Panc1 (cell line): ENCODE data around the gene PPHLN1. TPM values are rescaled to one million over a fixed set of nuclear protein-coding genes. Genes with fewer than 3 reads are reported as not detected.

ENCODE experiments used
- ATAC-seq: fragments of 200-7000 bp; cut with Tn5 transposase; 2 replicates; pipeline ENCODE4 v1.9.1; 2020; ENCODE audit warnings: mild to moderate bottlenecking, moderate library complexity
- BruUV-seq: library from RNA; stranded (reverse); fragments of 400-500 nt; replicated peaks from 2 replicates; lab custom pipeline; 2021; lab: Mats Ljungman, UMichigan
- CTCF ChIA-PET: fragments of 300-600 bp; sonication (Branson Sonifier 250); formaldehyde crosslinking; loops from one replicate; lab custom pipeline; 2022; ENCODE audit warnings: antibody characterized with exemption; lab: Charles Lee
- POLR2A ChIA-PET: fragments of 300-600 bp; sonication (Branson Sonifier 250); formaldehyde crosslinking; loops from one replicate; lab custom pipeline; 2022; ENCODE audit warnings: antibody characterized with exemption; lab: Charles Lee
- DNase-seq: peaks from one replicate; pipeline ENCODE4 v3.0.0-alpha.2; 2010; ENCODE audit warnings: low read depth, low spot score
- H3K27ac ChIP-seq: 2 replicates; pipeline ENCODE4 v1.5.1; 2011; ENCODE audit warnings: mild to moderate bottlenecking, low read length, inconsistent platforms
- H3K27me3 ChIP-seq: fragments of 200-500 bp; sonication (Bioruptor generic); 2 replicates; pipeline ENCODE4 v1.6.0; 2014; ENCODE audit warnings: low read length, inconsistent platforms; ENCODE audit not compliant: control insufficient read depth, insufficient read depth
- H3K36me3 ChIP-seq: fragments of 200-500 bp; sonication (Bioruptor generic); 2 replicates; pipeline ENCODE4 v1.5.1; 2014; ENCODE audit warnings: inconsistent platforms, mild to moderate bottlenecking, low read length, moderate library complexity; ENCODE audit not compliant: control insufficient read depth, insufficient read depth
- H3K4me1 ChIP-seq: 2 replicates; pipeline ENCODE4 v1.5.1; 2011; ENCODE audit warnings: inconsistent platforms, mild to moderate bottlenecking, low read length, moderate library complexity; ENCODE audit not compliant: control insufficient read depth, insufficient read depth
- H3K4me3 ChIP-seq, 2 experiments: 2 replicates each; pipeline ENCODE4 v1.5.1; 2011 to 2012; ENCODE audit warnings: low read depth in 2 of 2, low read length in 2 of 2, mild to moderate bottlenecking in 2 of 2, inconsistent platforms in 1 of 2, moderate library complexity in 1 of 2
- H3K9me3 ChIP-seq: fragments of 200-500 bp; sonication (Bioruptor generic); 2 replicates; pipeline ENCODE4 v1.5.1; 2014; ENCODE audit warnings: low read depth, mild to moderate bottlenecking, inconsistent platforms, low read length, moderate library complexity; ENCODE audit not compliant: control insufficient read depth, insufficient read depth
- POLR2AphosphoS5 ChIP-seq: IDR thresholded peaks from 2 replicates; pipeline ENCODE4 v1.6.1; 2012; ENCODE audit warnings: mild to moderate bottlenecking, low read depth, low read length, moderate library complexity
- SIN3A ChIP-seq: IDR thresholded peaks from 2 replicates; pipeline ENCODE4 v1.6.1; 2012; ENCODE audit warnings: low read depth, mild to moderate bottlenecking, low read length, moderate library complexity, borderline replicate concordance; ENCODE audit not compliant: insufficient read depth
- TCF7L2 ChIP-seq: IDR thresholded peaks from 2 replicates; pipeline ENCODE4 v1.6.1; 2011; ENCODE audit warnings: mild to moderate bottlenecking, low read depth, low read length, inconsistent platforms
- in situ Hi-C: cut with HindIII; loops from 2 replicates; pipeline ENCODE4 v1.10.0; 2016; ENCODE audit warnings: low sequenced_read_pairs, low pct_unique_long_range_greater_than_20kb
- intact Hi-C: fragments of 100-400 bp; cut with micrococcal nuclease; formaldehyde crosslinking; loops from one replicate; pipeline ENCODE4 v1.10.0; 2022; ENCODE audit not compliant: unreplicated experiment
- total RNA-seq: library from RNA; stranded (reverse); gene quantifications from one replicate; pipeline ENCODE4 v1.2.1, GENCODE V29; 2021; ENCODE audit not compliant: unreplicated experiment
- TF ChIP-seq, protein P1 (sequence below): fragments of 450-650 bp; IDR thresholded peaks from 2 replicates; pipeline ENCODE4 v1.5.1; 2017; ENCODE audit warnings: mild to moderate bottlenecking
- TF ChIP-seq, protein P2 (sequence below), 2 experiments: IDR thresholded peaks; 2 replicates each; pipeline ENCODE4 v1.6.1; 2011 to 2012; ENCODE audit warnings: low read depth in 2 of 2, control low read depth in 1 of 2, low read length in 1 of 2, mild to moderate bottlenecking in 1 of 2, moderate library complexity in 1 of 2; ENCODE audit not compliant: insufficient read depth in 1 of 2

The PPHLN1 gene
- total RNA-seq, 1 experiment from 2014 or later = 56.5 TPM

DNA sequence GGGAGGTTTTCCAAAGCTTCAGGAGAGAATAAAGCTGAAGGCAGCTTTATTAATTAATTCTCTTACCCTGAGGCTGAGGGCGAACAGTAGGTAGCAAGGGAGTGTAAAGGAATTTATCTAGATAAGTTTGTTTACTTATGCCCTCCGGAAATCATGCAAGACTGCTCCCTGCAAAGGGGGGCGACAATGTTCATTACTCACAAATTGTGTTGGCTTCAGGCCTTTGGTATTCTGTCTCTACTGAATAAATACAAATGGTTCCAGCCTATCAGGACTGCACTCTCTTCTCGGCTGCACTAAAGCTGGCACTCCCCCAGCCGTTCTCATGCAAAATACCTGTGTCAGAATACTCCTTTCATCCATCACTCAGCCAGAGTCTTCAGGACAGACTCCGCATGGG is 120.8 kb downstream of the PPHLN1 start:
- intact Hi-C loops (no loop called here), in situ Hi-C loops (no loop called here)
- Histone ChIP-seq H3K4me1 (peaks cover 6% of the 10 kb centered on the region), H3K27me3 (no peaks in the 10 kb centered on the region), H3K27ac (no peak overlapping the region), H3K9me3 (no peaks in the 10 kb centered on the region), H3K36me3 (no peaks in the 10 kb centered on the region; the same call in 1 of the 2 replicates), H3K4me3 (no peak overlapping the region)
- ChIA-PET POLR2A (no interaction called here), CTCF (no interaction called here)
- TF ChIP-seq, protein P1, sequence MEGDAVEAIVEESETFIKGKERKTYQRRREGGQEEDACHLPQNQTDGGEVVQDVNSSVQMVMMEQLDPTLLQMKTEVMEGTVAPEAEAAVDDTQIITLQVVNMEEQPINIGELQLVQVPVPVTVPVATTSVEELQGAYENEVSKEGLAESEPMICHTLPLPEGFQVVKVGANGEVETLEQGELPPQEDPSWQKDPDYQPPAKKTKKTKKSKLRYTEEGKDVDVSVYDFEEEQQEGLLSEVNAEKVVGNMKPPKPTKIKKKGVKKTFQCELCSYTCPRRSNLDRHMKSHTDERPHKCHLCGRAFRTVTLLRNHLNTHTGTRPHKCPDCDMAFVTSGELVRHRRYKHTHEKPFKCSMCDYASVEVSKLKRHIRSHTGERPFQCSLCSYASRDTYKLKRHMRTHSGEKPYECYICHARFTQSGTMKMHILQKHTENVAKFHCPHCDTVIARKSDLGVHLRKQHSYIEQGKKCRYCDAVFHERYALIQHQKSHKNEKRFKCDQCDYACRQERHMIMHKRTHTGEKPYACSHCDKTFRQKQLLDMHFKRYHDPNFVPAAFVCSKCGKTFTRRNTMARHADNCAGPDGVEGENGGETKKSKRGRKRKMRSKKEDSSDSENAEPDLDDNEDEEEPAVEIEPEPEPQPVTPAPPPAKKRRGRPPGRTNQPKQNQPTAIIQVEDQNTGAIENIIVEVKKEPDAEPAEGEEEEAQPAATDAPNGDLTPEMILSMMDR = no peak
- TF ChIP-seq TCF7L2 (no peak), POLR2AphosphoS5 (no peak), SIN3A (no peak)
- TF ChIP-seq, protein P2, sequence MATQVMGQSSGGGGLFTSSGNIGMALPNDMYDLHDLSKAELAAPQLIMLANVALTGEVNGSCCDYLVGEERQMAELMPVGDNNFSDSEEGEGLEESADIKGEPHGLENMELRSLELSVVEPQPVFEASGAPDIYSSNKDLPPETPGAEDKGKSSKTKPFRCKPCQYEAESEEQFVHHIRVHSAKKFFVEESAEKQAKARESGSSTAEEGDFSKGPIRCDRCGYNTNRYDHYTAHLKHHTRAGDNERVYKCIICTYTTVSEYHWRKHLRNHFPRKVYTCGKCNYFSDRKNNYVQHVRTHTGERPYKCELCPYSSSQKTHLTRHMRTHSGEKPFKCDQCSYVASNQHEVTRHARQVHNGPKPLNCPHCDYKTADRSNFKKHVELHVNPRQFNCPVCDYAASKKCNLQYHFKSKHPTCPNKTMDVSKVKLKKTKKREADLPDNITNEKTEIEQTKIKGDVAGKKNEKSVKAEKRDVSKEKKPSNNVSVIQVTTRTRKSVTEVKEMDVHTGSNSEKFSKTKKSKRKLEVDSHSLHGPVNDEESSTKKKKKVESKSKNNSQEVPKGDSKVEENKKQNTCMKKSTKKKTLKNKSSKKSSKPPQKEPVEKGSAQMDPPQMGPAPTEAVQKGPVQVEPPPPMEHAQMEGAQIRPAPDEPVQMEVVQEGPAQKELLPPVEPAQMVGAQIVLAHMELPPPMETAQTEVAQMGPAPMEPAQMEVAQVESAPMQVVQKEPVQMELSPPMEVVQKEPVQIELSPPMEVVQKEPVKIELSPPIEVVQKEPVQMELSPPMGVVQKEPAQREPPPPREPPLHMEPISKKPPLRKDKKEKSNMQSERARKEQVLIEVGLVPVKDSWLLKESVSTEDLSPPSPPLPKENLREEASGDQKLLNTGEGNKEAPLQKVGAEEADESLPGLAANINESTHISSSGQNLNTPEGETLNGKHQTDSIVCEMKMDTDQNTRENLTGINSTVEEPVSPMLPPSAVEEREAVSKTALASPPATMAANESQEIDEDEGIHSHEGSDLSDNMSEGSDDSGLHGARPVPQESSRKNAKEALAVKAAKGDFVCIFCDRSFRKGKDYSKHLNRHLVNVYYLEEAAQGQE (IDR thresholded peaks at IDR 0.05; ENCODE audit: insufficient read depth in 1 of 2, low read depth in 2 of 2, low read length in 1 of 2) = no peak
- no TSS peak for BruUV-seq
- ATAC-seq (peak; percentile 75), DNase-seq (no peak)

DNA sequence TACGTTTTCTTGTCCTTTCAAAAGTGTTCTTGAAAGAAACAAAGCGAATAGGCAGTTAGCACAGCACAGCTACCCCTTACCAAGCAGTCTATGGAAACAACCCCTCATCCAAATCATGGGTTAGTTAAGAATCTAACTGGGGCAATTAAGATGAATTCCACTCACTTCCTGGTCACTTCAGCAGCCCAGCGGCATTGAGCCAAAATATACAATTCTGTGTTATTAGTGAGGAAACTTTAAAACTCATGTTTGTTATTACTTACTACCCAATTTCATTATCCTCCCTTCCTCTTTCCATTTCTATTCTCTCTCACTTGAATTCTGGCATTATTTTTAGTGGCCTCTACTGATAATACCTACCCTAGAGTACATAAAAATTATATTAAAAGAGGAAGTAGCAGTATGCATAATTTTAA is 121.4 kb downstream of the PPHLN1 start:
- no peak for ATAC-seq
- CTCF ChIA-PET = no interaction called here
- H3K4me1 ChIP-seq = peaks cover 6% of the 10 kb centered on the region
- intact Hi-C loops (no loop called here), in situ Hi-C loops (no loop called here)
- POLR2A ChIA-PET = no interaction called here
- BruUV-seq = no TSS peak
- no peak for DNase-seq
- H3K27ac ChIP-seq = no peak overlapping the region
- no peaks in the 10 kb centered on the region for H3K27me3 ChIP-seq
- TF ChIP-seq POLR2AphosphoS5 = no peak
- no peak for TF ChIP-seq SIN3A
- TF ChIP-seq TCF7L2 = no peak
- TF ChIP-seq, protein P2 (IDR thresholded peaks at IDR 0.05; ENCODE audit: insufficient read depth in 1 of 2, low read depth in 2 of 2, low read length in 1 of 2) = no peak
- TF ChIP-seq, protein P1 = no peak
- H3K36me3 ChIP-seq = no peaks in the 10 kb centered on the region
- H3K4me3 ChIP-seq = no peak overlapping the region
- H3K9me3 ChIP-seq = no peaks in the 10 kb centered on the region
